Measurements from ENCODE around the gene SRP68. TPM values are rescaled to one million over a fixed set of nuclear protein-coding genes. Genes with fewer than 3 reads are reported as not detected.

The SRP68 gene
- total RNA-seq, 2 donors from 2014 or later, result 35.2 to 43.9 TPM

DNA sequence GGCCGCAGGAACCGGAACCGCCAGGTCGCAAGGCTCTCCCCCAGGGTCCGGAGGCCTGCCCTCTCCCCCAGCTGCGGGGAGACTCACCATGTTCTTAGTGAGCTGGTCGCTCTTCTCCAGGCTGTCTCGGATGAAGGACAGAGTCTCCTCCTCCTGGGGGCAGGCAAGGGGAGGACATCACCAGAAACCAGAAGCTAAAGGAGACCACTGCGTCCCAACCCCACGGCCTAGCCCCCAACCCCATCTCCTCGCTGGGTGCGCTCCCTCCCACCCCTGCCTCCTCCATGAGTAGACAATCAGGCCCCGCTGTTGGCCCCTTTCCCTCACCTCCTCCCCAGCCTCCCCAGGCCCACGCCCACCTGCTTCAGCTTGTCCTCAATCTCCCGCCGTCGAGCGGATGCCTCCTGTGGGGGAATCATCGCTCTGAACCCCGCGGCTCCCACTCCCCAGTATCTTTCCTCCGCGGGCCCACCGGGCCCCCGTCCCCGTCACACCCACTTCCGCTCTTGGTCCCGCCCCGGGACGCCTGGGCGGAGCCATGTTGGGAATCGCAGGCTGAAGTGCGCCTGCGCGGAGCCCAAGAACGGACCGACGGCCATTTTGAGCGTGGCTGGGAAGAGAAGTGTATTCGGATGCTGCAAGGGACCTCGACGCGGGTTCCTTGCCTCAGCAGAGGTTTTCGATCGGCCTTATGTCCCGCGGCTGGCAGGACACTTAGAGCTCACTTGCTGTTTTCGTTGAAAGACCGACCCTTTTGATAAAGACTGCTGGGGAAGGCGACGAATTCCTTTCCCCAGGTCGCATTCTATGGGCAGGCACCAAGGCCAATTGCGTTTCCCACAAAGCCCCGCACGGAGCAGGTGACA is 31.2 kb upstream of the SRP68 start, which contains the start of gene EXOC7:
Gene EXOC7 (minus strand): TSS at position 514 of the 866 bp plus-strand sequence. CDS start 95 bp downstream, at position 419.
- DNase-seq (ENCODE audit: low spot score), result peak; percentile 92
- H3K36me3 ChIP-seq, result peaks cover 27% of the 10 kb centered on the region
- H3K27me3 ChIP-seq, result no peaks in the 10 kb centered on the region
- H3K27ac ChIP-seq, result peak within 1 kb of the TSS; percentile 82 to 84
- no peaks in the 10 kb centered on the region for H3K9me3 ChIP-seq
- H3K4me3 ChIP-seq, result peak within 1 kb of the TSS; percentile 68 to 74
- peaks cover 0 to 17% of the 10 kb centered on the region in 2 donors for H3K4me1 ChIP-seq
- TF ChIP-seq, protein P1, sequence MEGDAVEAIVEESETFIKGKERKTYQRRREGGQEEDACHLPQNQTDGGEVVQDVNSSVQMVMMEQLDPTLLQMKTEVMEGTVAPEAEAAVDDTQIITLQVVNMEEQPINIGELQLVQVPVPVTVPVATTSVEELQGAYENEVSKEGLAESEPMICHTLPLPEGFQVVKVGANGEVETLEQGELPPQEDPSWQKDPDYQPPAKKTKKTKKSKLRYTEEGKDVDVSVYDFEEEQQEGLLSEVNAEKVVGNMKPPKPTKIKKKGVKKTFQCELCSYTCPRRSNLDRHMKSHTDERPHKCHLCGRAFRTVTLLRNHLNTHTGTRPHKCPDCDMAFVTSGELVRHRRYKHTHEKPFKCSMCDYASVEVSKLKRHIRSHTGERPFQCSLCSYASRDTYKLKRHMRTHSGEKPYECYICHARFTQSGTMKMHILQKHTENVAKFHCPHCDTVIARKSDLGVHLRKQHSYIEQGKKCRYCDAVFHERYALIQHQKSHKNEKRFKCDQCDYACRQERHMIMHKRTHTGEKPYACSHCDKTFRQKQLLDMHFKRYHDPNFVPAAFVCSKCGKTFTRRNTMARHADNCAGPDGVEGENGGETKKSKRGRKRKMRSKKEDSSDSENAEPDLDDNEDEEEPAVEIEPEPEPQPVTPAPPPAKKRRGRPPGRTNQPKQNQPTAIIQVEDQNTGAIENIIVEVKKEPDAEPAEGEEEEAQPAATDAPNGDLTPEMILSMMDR (IDR thresholded peaks at IDR 0.05), result no peak

DNA sequence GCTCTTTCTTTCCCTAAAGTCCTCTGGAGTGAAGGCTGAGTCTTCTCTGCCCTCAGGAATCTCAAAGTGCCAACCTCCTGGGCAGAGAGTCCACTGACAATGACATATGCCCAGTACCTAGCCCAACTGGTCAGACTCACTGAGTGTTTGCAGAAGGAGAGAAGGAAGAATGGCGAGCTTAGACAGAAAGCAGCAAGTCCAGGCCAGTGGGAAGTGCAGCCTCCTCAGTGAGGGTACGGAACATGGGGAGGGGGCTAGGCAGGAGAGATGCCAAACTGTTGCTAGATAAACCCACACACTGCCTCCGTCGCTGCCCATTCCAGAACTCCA is 30.6 kb upstream of the SRP68 start:
- H3K9me3 ChIP-seq, result no peaks in the 10 kb centered on the region

GRCh38 chr17:76097716-76098295 is 25.5 kb upstream of the SRP68 start:
- peaks cover 0 to 8% of the 10 kb centered on the region in 2 donors for H3K4me1 ChIP-seq
- no peak overlapping the region for H3K4me3 ChIP-seq
- H3K27me3 ChIP-seq, result no peaks in the 10 kb centered on the region
- no peak for DNase-seq (ENCODE audit: low spot score)
- H3K36me3 ChIP-seq, result peaks cover 82% of the 10 kb centered on the region
- H3K9me3 ChIP-seq, result no peaks in the 10 kb centered on the region
- H3K27ac ChIP-seq, result no peak overlapping the region
- TF ChIP-seq, protein P1 (IDR thresholded peaks at IDR 0.05), result no peak

More for the DNA sequence above, 30.6 kb upstream of the SRP68 start:
- Histone ChIP-seq H3K36me3 (peaks cover 32% of the 10 kb centered on the region), H3K4me3 (peak overlapping the region; percentile 68 to 74), H3K27ac (peak overlapping the region; percentile 82 to 84), H3K27me3 (no peaks in the 10 kb centered on the region), H3K4me1 (peaks cover 0 to 17% of the 10 kb centered on the region in 2 donors)
- TF ChIP-seq, protein P1 (IDR thresholded peaks at IDR 0.05), result no peak
- no peak for DNase-seq (ENCODE audit: low spot score)

- Histone ChIP-seq H3K9me3 (no peaks in the 10 kb centered on the region), H3K27ac (no peak overlapping the region), H3K27me3 (no peaks in the 10 kb centered on the region), H3K4me1 (no peaks in the 10 kb centered on the region), H3K36me3 (peaks cover 87% of the 10 kb centered on the region), H3K4me3 (no peak overlapping the region)
- DNase-seq (ENCODE audit: low spot score), result no peak
- TF ChIP-seq, protein P1 (IDR thresholded peaks at IDR 0.05), result no peak
Measured at GRCh38 chr17:76095943-76096342, 23.6 kb upstream of the SRP68 start.

- no peaks in the 10 kb centered on the region for H3K27me3 ChIP-seq
- no peak overlapping the region for H3K4me3 ChIP-seq
- no peak for DNase-seq (ENCODE audit: low spot score)
- H3K36me3 ChIP-seq, result peaks cover 88% of the 10 kb centered on the region
- H3K9me3 ChIP-seq, result no peaks in the 10 kb centered on the region
- peaks cover 0 to 8% of the 10 kb centered on the region in 2 donors for H3K4me1 ChIP-seq
- no peak overlapping the region for H3K27ac ChIP-seq
- TF ChIP-seq, protein P1 (IDR thresholded peaks at IDR 0.05), result no peak
Measured at GRCh38 chr17:76094046-76094445, 21.7 kb upstream of the SRP68 start.

Data from right atrium auricular region (tissue), 2 donors.